HepG2 (cell line): ENCODE measurements around the gene STAT6. TPM values are rescaled to one million over a fixed set of nuclear protein-coding genes. Genes with fewer than 3 reads are reported as not detected.

Experiments
- BRD4 ChIP-seq: sonication (generic); formaldehyde crosslinking; IDR thresholded peaks from 2 replicates; pipeline ENCODE4 v1.4.0; 2020; ENCODE audit warnings: missing genetic modification reagents
- EEA1 ChIP-seq: sonication (generic); formaldehyde crosslinking; IDR thresholded peaks from 2 replicates; pipeline ENCODE4 v1.5.1; 2020; ENCODE audit warnings: mild to moderate bottlenecking, missing genetic modification reagents, borderline replicate concordance
- EZH2 ChIP-seq: conservative IDR thresholded peaks from 2 replicates; pipeline ENCODE4 v1.6.1; 2012; ENCODE audit warnings: mild to moderate bottlenecking, low read depth, low read length, moderate library complexity
- FLYWCH1 ChIP-seq: sonication (generic); formaldehyde crosslinking; IDR thresholded peaks from 2 replicates; pipeline ENCODE4 v1.8.1; 2023; ENCODE audit warnings: mild to moderate bottlenecking, missing genetic modification reagents
- FOXP1 ChIP-seq, 2 experiments: fragments of 450-650 bp in 1 of 2; IDR thresholded peaks; 2 replicates each; pipeline ENCODE4 v1.6.1; 2017 to 2018; ENCODE audit warnings: antibody characterized with exemption in 1 of 2
- GABPB1 ChIP-seq: IDR thresholded peaks from 2 replicates; pipeline ENCODE4 v1.6.1; 2016; ENCODE audit warnings: mild to moderate bottlenecking, missing genetic modification reagents, moderate library complexity, missing compliant biosample characterization
- JDP2 ChIP-seq: sonication (generic); formaldehyde crosslinking; IDR thresholded peaks from 2 replicates; pipeline ENCODE4 v1.8.1; 2022; ENCODE audit warnings: missing genetic modification reagents, borderline replicate concordance
- NR2C2 ChIP-seq: sonication (generic); formaldehyde crosslinking; IDR thresholded peaks from 2 replicates; pipeline ENCODE4 v1.4.0; 2020; ENCODE audit warnings: missing genetic modification reagents, mild to moderate bottlenecking, moderate library complexity, borderline replicate concordance
- RBM22 ChIP-seq: fragments of 200-400 bp; formaldehyde crosslinking; optimal IDR thresholded peaks from 2 replicates; pipeline ENCODE3; 2017; ENCODE audit warnings: mild to moderate bottlenecking, low read length, moderate library complexity
- SMARCE1 ChIP-seq: fragments of 450-650 bp; IDR thresholded peaks from 2 replicates; pipeline ENCODE4 v1.6.1; 2017; ENCODE audit warnings: borderline replicate concordance
- SRSF4 ChIP-seq: fragments of 200-400 bp; formaldehyde crosslinking; IDR thresholded peaks from one replicate; pipeline ENCODE4 v1.6.1; 2018; ENCODE audit warnings: mild to moderate bottlenecking, low read depth, low read length, moderate library complexity; ENCODE audit not compliant: poor library complexity, severe bottlenecking
- SSRP1 ChIP-seq: IDR thresholded peaks from 2 replicates; pipeline ENCODE4 v1.6.1; 2016; ENCODE audit warnings: control low read depth
- TEAD2 ChIP-seq: sonication (generic); formaldehyde crosslinking; IDR thresholded peaks from 2 replicates; pipeline ENCODE4 v1.9.0; 2021; ENCODE audit warnings: missing genetic modification reagents
- TGIF2 ChIP-seq: IDR thresholded peaks from 2 replicates; pipeline ENCODE4 v1.6.1; 2016; ENCODE audit warnings: control low read depth, missing compliant biosample characterization
- ZFYVE20 ChIP-seq: sonication (generic); formaldehyde crosslinking; IDR thresholded peaks from 2 replicates; pipeline ENCODE4 v1.8.0; 2023; ENCODE audit warnings: low read depth, mild to moderate bottlenecking, moderate library complexity, missing genetic modification reagents, borderline replicate concordance
- ZNF256 ChIP-seq: sonication (generic); formaldehyde crosslinking; conservative IDR thresholded peaks from 2 replicates; pipeline ENCODE4 v1.4.0; 2020; ENCODE audit warnings: missing genetic modification reagents
- ZNF317 ChIP-seq: sonication (generic); formaldehyde crosslinking; IDR thresholded peaks from 2 replicates; pipeline ENCODE4 v1.5.0; 2020; ENCODE audit warnings: mild to moderate bottlenecking, missing genetic modification reagents
- ZNF343 ChIP-seq: sonication (generic); formaldehyde crosslinking; IDR thresholded peaks from 2 replicates; pipeline ENCODE4 v1.4.0; 2020; ENCODE audit warnings: mild to moderate bottlenecking, missing genetic modification reagents
- ZNF598 ChIP-seq: sonication (generic); formaldehyde crosslinking; IDR thresholded peaks from 2 replicates; pipeline ENCODE4 v1.5.1; 2020; ENCODE audit warnings: mild to moderate bottlenecking, missing genetic modification reagents, borderline replicate concordance
- ZNF83 ChIP-seq: sonication (generic); formaldehyde crosslinking; IDR thresholded peaks from 2 replicates; pipeline ENCODE4 v1.4.0; 2020; ENCODE audit warnings: missing genetic modification reagents, mild to moderate bottlenecking, borderline replicate concordance
- polyA plus RNA-seq, 8 experiments: library from polyadenylated mRNA; depleted of rRNA in 3 of 8; stranded (reverse) in 7 of 8; unstranded in 1 of 8; fragments of >200 nt; fragmentation: Illumina TruSeq in 4 of 8; extraction: Trizol in 4 of 8; gene quantifications; 2 replicates each; pipeline versions ENCODE4 v1.2.1 to v1.2.3, GENCODE V29; 2011 to 2016; ENCODE audit warnings: low read depth in 4 of 8, missing spikeins in 1 of 8, mixed read lengths in 1 of 8; ENCODE audit not compliant: insufficient read depth in 1 of 8
- total RNA-seq, 5 experiments: library from RNA; depleted of rRNA; stranded (reverse); fragments of >200 nt; fragmentation: Illumina TruSeq; extraction: Trizol; gene quantifications; 2 replicates each; pipeline ENCODE4 v1.2.3, GENCODE V29; 2016; ENCODE audit warnings: low read depth in 1 of 5
- TF ChIP-seq, protein P1 (sequence below): IDR thresholded peaks from 2 replicates; pipeline ENCODE4 v1.6.1; 2016; ENCODE audit warnings: missing compliant biosample characterization, missing genetic modification reagents, borderline replicate concordance
- TF ChIP-seq, protein P2 (sequence below): IDR thresholded peaks from 2 replicates; pipeline ENCODE4 v1.6.1; 2016
- TF ChIP-seq, protein P3 (sequence below): sonication (generic); formaldehyde crosslinking; conservative IDR thresholded peaks from 2 replicates; pipeline ENCODE4 v1.8.0; 2022; ENCODE audit warnings: mild to moderate bottlenecking, moderate library complexity, missing genetic modification reagents
- TF ChIP-seq, protein P4 (sequence below): sonication (generic); formaldehyde crosslinking; IDR thresholded peaks from 2 replicates; pipeline ENCODE4 v1.5.1; 2020; ENCODE audit warnings: missing genetic modification reagents, mild to moderate bottlenecking, borderline replicate concordance
- TF ChIP-seq, protein P5 (sequence below): sonication (generic); formaldehyde crosslinking; IDR thresholded peaks from 2 replicates; pipeline ENCODE4 v1.4.0; 2020; ENCODE audit warnings: mild to moderate bottlenecking, missing genetic modification reagents

Gene STAT6
- total and polyA plus RNA-seq, 2 of the 13 experiments (the other 11 are each of a cell fraction or from before 2014, with no cell fraction given) = 28.0 to 62.2 TPM

DNA sequence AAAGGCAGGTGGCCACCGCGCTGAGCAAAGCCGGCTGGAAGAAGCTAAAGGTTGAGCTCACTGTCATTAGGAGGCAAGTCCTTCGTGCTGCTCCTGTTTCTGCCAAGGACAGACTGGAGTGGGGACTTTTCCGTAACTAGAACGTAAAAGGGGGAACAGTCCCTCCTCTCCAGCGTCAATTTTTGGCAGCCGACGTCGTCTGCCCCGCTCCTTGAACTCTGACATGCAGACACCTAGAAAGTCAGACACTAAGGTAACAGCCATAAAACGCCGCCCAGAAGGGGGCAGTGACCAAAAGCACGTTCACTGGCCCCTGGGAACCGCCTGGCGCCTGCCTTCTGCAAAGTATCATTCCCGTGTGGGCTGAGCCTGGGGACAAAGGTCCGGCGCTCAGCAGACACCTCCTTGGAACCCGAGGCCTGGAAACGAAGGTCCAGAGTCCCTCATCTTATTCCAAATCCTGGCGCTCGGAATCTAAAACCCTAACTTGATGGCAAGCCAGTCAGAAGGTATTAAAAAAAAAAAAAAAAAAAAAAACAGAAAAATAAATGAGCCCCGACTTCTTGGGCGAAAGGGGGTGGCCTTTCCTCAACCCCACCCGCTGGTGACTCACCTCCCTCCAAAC lies 16.1 kb upstream of the STAT6 start (continued):
- TF ChIP-seq SSRP1 = no peak
- no peak for TF ChIP-seq RBM22
- TF ChIP-seq ZNF343 = no peak
- TF ChIP-seq EEA1 (CRISPR knock-in tag) = peak; percentile 59; the same call in 1 of the 2 replicates
- no peak for TF ChIP-seq BRD4 (CRISPR knock-in tag)
- no peak for TF ChIP-seq FOXP1 (IDR thresholded peaks at IDR 0.05)
- peak; percentile 13; the same call in 1 of the 2 replicates for TF ChIP-seq FOXP1 (CRISPR knock-in tag; IDR thresholded peaks at IDR 0.05)
- no peak for TF ChIP-seq GABPB1 (CRISPR knock-in tag)
- TF ChIP-seq EZH2 = no peak
- TF ChIP-seq, protein P1, sequence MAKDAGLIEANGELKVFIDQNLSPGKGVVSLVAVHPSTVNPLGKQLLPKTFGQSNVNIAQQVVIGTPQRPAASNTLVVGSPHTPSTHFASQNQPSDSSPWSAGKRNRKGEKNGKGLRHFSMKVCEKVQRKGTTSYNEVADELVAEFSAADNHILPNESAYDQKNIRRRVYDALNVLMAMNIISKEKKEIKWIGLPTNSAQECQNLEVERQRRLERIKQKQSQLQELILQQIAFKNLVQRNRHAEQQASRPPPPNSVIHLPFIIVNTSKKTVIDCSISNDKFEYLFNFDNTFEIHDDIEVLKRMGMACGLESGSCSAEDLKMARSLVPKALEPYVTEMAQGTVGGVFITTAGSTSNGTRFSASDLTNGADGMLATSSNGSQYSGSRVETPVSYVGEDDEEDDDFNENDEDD (CRISPR knock-in tag) = no peak
- TF ChIP-seq SRSF4 = no peak
- TF ChIP-seq TEAD2 (CRISPR knock-in tag) = no peak
- no peak for TF ChIP-seq ZNF83 (CRISPR knock-in tag)
- TF ChIP-seq, protein P2, sequence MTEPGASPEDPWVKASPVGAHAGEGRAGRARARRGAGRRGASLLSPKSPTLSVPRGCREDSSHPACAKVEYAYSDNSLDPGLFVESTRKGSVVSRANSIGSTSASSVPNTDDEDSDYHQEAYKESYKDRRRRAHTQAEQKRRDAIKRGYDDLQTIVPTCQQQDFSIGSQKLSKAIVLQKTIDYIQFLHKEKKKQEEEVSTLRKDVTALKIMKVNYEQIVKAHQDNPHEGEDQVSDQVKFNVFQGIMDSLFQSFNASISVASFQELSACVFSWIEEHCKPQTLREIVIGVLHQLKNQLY (CRISPR knock-in tag) = no peak
- TF ChIP-seq ZFYVE20 = no peak
- TF ChIP-seq, protein P3, sequence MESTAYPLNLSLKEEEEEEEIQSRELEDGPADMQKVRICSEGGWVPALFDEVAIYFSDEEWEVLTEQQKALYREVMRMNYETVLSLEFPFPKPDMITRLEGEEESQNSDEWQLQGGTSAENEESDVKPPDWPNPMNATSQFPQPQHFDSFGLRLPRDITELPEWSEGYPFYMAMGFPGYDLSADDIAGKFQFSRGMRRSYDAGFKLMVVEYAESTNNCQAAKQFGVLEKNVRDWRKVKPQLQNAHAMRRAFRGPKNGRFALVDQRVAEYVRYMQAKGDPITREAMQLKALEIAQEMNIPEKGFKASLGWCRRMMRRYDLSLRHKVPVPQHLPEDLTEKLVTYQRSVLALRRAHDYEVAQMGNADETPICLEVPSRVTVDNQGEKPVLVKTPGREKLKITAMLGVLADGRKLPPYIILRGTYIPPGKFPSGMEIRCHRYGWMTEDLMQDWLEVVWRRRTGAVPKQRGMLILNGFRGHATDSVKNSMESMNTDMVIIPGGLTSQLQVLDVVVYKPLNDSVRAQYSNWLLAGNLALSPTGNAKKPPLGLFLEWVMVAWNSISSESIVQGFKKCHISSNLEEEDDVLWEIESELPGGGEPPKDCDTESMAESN = no peak; the same call in 1 of the 2 replicates
- TF ChIP-seq, protein P4, sequence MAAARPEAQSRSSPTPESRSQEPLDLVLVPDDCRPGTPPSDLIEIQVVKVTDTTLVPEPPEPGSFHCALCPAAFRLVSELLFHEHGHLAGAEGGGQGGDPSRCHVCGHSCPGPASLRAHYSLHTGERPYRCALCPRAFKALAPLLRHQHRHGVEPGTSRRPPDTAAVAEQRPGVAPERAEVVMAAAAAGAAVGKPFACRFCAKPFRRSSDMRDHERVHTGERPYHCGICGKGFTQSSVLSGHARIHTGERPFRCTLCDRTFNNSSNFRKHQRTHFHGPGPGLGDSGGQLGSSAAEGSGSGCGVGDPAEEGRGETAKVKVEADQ = 0 out of 2 replicates have a peak, but pooled peaks have one; percentile 42
- TF ChIP-seq JDP2 = no peak
- no peak for TF ChIP-seq ZNF256
- TF ChIP-seq ZNF598 (CRISPR knock-in tag) = 0 out of 2 replicates have a peak, but pooled peaks have one; percentile 79
- TF ChIP-seq NR2C2 (CRISPR knock-in tag) = no peak
- TF ChIP-seq FLYWCH1 (CRISPR knock-in tag) = no peak
- peak; percentile 10; the same call in 1 of the 2 replicates for TF ChIP-seq TGIF2 (CRISPR knock-in tag)
- TF ChIP-seq ZNF317 = no peak; the same call in 1 of the 2 replicates
- TF ChIP-seq, protein P5, sequence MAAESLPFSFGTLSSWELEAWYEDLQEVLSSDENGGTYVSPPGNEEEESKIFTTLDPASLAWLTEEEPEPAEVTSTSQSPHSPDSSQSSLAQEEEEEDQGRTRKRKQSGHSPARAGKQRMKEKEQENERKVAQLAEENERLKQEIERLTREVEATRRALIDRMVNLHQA (CRISPR knock-in tag) = no peak
- TF ChIP-seq SMARCE1 = no peak
